Thoracic aorta (tissue), 2 donors: ENCODE results near the gene DRC1. TPM values are rescaled to one million over a fixed set of nuclear protein-coding genes. Genes with fewer than 3 reads are reported as not detected.

ENCODE experiments used
- ATAC-seq: fragments of 150-250 bp; one replicate; pipeline ENCODE4 v1.8.0; 2017; ENCODE audit warnings: low read depth; ENCODE audit not compliant: insufficient number of reproducible peaks, low FRiP score
- DNase-seq: peaks from one replicate; pipeline ENCODE4 v3.0.0-alpha.2; 2020; ENCODE audit warnings: low spot score
- H3K27ac ChIP-seq, 2 donors: fragments of 200-600 bp; sonication (generic); 1 replicate in 1 of 2; 2 replicates in 1 of 2; pipeline ENCODE4 v1.5.1; 2016; ENCODE audit warnings: mild to moderate bottlenecking in 2 of 2, moderate library complexity in 2 of 2
- H3K27me3 ChIP-seq: fragments of 200-600 bp; sonication (generic); replicated peaks from 2 replicates; pipeline ENCODE4 v1.6.0; 2016; ENCODE audit warnings: mild to moderate bottlenecking; ENCODE audit not compliant: insufficient read depth
- H3K36me3 ChIP-seq: fragments of 200-600 bp; sonication (generic); one replicate; pipeline ENCODE4 v1.5.1; 2016
- H3K4me1 ChIP-seq, 2 donors: fragments of 200-600 bp; sonication (generic); 1 replicate in 1 of 2; 2 replicates in 1 of 2; pipeline versions ENCODE4 v1.5.1 to v1.6.0; 2016; ENCODE audit warnings: low read depth in 2 of 2, mild to moderate bottlenecking in 1 of 2; ENCODE audit not compliant: control insufficient read depth in 1 of 2
- H3K4me3 ChIP-seq: fragments of 200-600 bp; sonication (generic); 2 replicates; pipeline ENCODE4 v1.5.1; 2016; ENCODE audit warnings: mild to moderate bottlenecking
- H3K9me3 ChIP-seq: fragments of 200-600 bp; sonication (generic); 2 replicates; pipeline ENCODE4 v1.5.1; 2016
- total RNA-seq, 2 donors: library from RNA; depleted of rRNA; stranded (reverse); fragments of >200 nt; gene quantifications; one replicate each; pipeline versions ENCODE4 v1.1.0 to v1.2.3, GENCODE V29; 2016
- TF ChIP-seq, protein P1 (sequence below): fragments of 200-600 bp; sonication (generic); IDR thresholded peaks from one replicate; pipeline ENCODE4 v1.5.1; 2019; ENCODE audit warnings: antibody characterized with exemption

DRC1 gene
- total RNA-seq, 2 donors from 2014 or later, result not detected

DNA sequence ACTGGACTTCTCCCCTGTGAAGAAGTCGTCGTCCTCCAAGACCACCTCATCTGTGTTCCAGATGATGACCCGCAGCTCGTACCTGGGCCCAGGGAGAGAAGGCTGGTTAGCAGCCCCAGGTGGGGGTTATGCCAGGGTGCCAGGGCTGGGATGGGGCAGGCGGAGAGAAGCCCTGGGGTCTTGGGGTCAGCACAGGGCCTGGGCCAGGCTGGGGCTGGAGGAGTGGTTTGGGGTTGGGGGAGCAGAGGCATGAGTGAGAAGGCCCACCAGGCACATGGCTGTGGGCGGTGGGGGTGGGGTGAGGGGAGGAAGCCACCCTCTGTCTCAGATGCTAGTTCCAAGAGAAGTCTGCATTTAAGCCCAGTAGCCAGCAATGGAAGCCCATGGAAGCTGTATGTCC lies 60.4 kb downstream of the DRC1 start:
- DNase-seq, result no peak
- TF ChIP-seq, protein P1, sequence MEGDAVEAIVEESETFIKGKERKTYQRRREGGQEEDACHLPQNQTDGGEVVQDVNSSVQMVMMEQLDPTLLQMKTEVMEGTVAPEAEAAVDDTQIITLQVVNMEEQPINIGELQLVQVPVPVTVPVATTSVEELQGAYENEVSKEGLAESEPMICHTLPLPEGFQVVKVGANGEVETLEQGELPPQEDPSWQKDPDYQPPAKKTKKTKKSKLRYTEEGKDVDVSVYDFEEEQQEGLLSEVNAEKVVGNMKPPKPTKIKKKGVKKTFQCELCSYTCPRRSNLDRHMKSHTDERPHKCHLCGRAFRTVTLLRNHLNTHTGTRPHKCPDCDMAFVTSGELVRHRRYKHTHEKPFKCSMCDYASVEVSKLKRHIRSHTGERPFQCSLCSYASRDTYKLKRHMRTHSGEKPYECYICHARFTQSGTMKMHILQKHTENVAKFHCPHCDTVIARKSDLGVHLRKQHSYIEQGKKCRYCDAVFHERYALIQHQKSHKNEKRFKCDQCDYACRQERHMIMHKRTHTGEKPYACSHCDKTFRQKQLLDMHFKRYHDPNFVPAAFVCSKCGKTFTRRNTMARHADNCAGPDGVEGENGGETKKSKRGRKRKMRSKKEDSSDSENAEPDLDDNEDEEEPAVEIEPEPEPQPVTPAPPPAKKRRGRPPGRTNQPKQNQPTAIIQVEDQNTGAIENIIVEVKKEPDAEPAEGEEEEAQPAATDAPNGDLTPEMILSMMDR, result no peak

GRCh38 chr2:26462511-26463243 lies 61.0 kb downstream of the DRC1 start:
- ATAC-seq (no peak), DNase-seq (no peak)
- Histone ChIP-seq H3K27ac (no peak overlapping the region), H3K9me3 (no peaks in the 10 kb centered on the region), H3K27me3 (no peaks in the 10 kb centered on the region), H3K4me3 (no peak overlapping the region), H3K4me1 (no peaks in the 10 kb centered on the region), H3K36me3 (no peaks in the 10 kb centered on the region)
- TF ChIP-seq, protein P1, result peak; percentile 26

More for the DNA sequence above, 60.4 kb downstream of the DRC1 start:
- Histone ChIP-seq H3K4me3 (no peak overlapping the region), H3K27ac (no peak overlapping the region), H3K4me1 (no peaks in the 10 kb centered on the region), H3K27me3 (no peaks in the 10 kb centered on the region), H3K36me3 (no peaks in the 10 kb centered on the region), H3K9me3 (no peaks in the 10 kb centered on the region)
- ATAC-seq, result no peak

- DNase-seq (no peak), ATAC-seq (no peak)
- Histone ChIP-seq H3K36me3 (no peaks in the 10 kb centered on the region), H3K4me3 (no peak overlapping the region), H3K9me3 (no peaks in the 10 kb centered on the region), H3K27ac (no peak overlapping the region), H3K4me1 (no peaks in the 10 kb centered on the region), H3K27me3 (no peaks in the 10 kb centered on the region)
- TF ChIP-seq, protein P1, result no peak
These were observed 61.8 kb downstream of the DRC1 start for GRCh38 chr2:26463244-26464192.

DNA sequence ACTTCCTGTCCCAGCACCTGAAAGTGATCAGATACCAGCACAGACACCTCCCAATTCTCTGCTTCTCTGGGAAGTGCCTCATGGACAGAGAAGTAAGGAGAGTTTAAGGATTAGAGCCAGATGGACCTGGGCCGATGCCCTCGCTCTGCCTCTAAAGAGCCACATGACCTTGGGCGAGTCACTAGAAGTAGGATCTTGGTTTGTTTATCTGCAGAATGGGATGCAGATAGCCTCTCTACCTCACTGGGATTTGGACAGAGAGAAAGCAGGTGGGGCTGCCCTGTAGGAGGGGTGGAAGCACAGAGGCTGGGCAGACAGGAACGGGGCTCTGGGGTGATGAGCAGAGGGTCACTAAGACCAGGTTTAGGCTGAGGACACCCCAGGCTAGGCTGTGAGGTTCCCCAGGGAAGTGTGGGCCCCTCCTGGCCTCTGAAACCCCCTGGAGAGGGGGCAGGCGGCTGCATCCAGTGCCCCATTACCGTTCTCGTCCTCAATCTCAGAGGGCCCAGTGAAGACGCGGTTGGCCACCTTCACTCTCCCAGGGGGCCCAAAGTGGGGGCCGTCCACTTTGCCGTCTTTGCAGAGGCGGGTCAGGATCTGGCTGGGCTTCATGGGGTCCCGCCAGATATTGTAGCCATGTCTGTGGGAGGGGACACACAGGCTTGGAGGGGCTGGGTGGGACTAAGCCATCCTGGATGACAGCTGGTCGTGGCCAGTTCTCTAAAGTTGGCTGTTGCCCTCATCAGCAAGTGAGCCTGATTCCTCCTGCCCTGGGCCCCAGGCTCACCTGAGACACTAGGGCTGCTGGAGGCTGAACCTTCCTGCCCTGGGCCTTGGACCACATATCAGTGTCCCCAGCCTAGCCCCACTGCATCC lies 62.9 kb downstream of the DRC1 start:
- H3K4me3 ChIP-seq, result no peak overlapping the region
- H3K4me1 ChIP-seq, result no peaks in the 10 kb centered on the region
- H3K36me3 ChIP-seq, result no peaks in the 10 kb centered on the region
- no peak for ATAC-seq
- peaks cover 4% of the 10 kb centered on the region for H3K9me3 ChIP-seq
- TF ChIP-seq, protein P1, result no peak
- no peaks in the 10 kb centered on the region for H3K27me3 ChIP-seq
- no peak for DNase-seq
- H3K27ac ChIP-seq, result no peak overlapping the region
